AG10803 (cell line): ENCODE data around the gene ROBO1.

Experiments
- DNase-seq: peaks from one replicate; pipeline ENCODE4 v3.0.0; 2010; ENCODE audit warnings: low read depth
- H3K4me3 ChIP-seq: 2 replicates; pipeline ENCODE4 v1.5.1; 2011; ENCODE audit warnings: mild to moderate bottlenecking, low read length, control low read depth
- TF ChIP-seq, protein P1 (sequence below): conservative IDR thresholded peaks from 2 replicates; pipeline ENCODE4 v1.5.1; 2011; ENCODE audit warnings: mild to moderate bottlenecking, low read length, control low read depth, inconsistent platforms

The ROBO1 gene

DNA sequence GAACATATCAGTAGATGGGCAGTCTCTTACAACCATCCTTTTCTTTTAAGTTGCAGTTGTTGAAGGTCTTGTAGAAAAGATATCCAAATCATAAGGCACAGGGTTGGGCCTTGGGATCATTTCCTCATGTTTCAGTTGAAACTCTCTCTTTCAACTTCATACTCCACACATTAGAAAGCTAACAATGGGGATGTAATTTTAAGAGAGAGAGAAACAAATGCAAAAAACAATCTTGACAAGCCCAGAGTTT lies 747.9 kb downstream of the ROBO1 start:
- no peak for DNase-seq
- TF ChIP-seq, protein P1, sequence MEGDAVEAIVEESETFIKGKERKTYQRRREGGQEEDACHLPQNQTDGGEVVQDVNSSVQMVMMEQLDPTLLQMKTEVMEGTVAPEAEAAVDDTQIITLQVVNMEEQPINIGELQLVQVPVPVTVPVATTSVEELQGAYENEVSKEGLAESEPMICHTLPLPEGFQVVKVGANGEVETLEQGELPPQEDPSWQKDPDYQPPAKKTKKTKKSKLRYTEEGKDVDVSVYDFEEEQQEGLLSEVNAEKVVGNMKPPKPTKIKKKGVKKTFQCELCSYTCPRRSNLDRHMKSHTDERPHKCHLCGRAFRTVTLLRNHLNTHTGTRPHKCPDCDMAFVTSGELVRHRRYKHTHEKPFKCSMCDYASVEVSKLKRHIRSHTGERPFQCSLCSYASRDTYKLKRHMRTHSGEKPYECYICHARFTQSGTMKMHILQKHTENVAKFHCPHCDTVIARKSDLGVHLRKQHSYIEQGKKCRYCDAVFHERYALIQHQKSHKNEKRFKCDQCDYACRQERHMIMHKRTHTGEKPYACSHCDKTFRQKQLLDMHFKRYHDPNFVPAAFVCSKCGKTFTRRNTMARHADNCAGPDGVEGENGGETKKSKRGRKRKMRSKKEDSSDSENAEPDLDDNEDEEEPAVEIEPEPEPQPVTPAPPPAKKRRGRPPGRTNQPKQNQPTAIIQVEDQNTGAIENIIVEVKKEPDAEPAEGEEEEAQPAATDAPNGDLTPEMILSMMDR = no peak
- H3K4me3 ChIP-seq = peak overlapping the region; percentile 81

DNA sequence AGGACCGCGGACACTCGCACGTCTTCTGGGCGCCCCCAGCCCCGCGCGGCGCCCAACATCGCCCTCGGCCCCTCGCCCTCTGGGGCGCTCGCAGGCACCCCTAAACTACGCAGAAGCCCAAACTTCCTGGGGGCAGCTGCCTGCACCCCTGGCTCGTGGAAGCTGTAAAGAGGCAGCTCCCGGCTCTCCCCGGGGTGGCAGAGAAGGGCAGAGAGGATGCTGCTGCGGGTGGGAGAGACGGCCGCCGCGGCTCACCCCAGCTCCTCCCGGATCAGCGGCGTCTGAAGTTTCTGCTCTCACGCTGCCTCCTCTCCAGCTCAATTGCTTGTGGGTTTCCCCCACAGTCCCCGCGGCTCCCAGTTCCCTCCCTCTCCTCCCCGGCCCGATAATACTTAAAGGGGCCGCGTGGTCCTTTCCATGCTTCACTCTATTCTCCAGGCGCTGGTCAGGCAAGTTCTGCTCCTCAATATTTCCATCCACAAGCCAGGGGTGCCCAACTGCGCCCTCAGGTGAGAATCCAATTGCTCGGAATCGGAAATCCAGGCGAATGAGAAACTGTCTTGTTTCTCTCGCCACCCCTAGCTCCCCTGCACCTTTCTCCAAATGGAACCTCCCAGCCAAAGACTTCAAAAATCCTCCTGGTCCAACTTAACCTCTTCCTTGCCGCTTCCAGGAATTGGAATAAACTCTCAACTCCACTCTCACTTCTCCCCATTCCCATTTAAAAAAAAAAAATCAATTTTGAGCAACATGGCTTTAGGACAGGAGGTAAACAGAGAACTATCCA lies 748.5 kb downstream of the ROBO1 start:
- H3K4me3 ChIP-seq = peak overlapping the region; percentile 81
- peak; percentile 92 for DNase-seq
- TF ChIP-seq, protein P1 = no peak

DNA sequence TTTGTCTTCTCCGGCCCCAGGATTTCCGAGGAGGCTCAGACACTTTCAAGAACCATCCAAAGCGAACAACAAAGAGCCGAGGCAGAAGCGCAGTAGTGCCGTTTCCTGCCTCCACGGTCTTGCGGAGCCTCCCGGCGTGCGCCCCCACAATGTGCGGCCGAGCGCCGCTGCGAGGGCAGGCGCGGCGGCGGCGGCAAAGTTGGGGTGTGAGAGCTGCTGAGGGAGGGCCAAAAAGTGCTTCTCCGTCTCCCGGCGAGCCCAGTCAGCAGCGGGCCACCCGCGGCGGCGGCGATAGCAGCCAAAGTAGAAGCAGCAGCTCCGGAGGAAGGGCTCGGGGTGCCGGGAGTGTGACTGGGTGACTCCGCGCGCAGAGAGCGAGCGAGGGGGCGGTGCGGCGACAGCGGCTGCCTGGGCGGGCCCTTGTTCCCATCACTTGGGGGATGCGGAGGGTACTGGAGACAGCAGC lies 749.1 kb downstream of the ROBO1 start:
- peak overlapping the region; percentile 81 for H3K4me3 ChIP-seq
- TF ChIP-seq, protein P1 = peak; percentile 31
- peak; percentile 74 for DNase-seq

DNA sequence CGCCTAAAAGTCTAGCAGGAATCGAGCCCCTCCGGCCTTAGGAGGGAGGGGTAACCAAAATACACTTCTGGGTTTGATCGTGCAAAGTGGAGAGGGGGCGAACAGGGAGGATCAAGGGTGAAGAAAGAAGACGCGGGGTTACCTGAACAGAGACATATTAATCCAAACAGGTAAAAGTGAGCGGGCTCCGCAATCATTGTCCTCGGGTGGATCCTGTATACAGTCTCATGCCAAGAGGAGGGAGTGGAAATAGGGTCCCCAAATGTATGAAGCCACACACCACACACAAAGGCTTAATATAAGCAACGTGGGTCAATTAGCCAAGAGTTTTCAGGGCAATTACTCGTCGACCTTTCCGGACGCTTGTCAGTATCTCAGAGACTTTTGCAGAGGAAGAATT lies 749.5 kb downstream of the ROBO1 start:
- no peak for DNase-seq
- TF ChIP-seq, protein P1 = no peak
- peak overlapping the region; percentile 81 for H3K4me3 ChIP-seq

DNA sequence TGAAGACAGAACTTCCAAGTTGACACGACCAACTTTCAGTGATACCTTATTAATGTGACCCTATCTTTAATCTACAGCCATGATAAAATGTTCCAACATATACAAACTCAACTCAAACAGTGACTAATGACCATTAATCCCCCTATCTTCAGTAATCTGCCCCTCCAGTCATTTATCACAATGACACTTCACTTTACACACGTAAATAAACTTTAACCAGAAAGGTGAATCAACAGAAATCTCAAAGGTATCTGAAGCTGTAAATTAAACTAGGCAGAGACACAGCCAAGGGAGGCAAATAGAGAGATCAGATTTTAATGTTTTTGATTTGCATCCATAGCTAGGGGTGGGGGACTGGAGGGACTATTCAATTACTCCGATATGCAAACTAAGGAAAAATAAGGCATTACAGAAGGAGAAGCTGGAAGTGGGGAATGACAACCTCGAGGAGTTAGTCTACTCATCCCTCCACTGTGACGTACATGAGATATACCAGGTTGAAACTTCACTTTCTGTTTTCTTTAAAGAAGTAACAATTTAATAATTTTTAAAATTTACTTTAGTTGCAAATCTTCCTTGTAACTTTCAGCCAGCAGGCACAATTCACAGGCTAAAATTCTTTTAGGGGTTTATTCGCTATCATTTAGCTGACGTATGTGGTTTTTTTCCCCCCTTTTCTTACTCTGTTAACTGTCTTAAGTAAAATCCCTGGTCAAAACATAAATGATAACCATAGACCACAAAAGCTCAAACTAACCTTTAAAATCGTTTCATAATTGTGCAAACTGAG lies 751.0 kb downstream of the ROBO1 start:
- H3K4me3 ChIP-seq = peak overlapping the region; percentile 81
- TF ChIP-seq, protein P1 = no peak
- DNase-seq = peak; percentile 22

DNA sequence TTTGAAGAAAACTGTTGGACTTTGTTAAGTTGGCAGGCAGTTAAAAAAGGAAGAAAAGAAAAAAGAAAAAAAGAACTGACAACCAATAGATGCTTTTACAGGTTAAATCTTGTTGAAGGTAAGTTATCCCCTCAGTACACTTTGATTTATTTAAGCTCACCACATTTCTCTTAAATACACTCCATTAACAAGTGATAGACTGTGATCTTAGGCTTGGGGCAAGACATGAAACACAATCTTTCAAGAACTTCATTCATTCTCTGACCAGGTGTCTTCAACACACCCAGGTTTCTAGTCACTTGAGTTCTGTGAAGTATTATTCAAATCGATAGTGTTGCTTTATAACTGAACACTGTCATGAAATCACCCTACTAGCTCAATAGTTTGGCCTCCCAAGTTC lies 751.9 kb downstream of the ROBO1 start:
- TF ChIP-seq, protein P1 = no peak
- DNase-seq = no peak
- H3K4me3 ChIP-seq = peak overlapping the region; percentile 81

DNA sequence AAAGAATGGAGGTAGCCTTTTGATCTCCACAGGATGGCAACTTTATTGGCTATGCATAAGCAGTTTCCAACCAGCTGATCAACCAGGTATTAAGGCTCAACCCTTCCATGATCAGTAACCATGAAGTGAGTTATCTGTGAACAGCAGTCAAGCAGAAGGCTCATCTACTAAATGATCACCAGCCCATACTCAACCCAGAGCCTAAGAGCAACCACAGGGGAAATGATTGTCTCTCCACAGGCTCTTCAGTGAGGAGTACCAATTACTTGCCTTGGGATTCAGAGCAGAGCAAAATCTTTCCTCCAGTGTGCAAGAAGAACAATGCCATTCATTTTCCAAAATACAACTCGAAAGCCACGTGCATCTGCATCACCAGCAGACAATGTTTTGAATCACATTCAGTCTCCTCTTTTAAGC lies 754.8 kb downstream of the ROBO1 start:
- no peak for DNase-seq
- no peak overlapping the region for H3K4me3 ChIP-seq
- TF ChIP-seq, protein P1 = no peak
